Naive thymus-derived CD4-positive, alpha-beta T cell (primary cell): ENCODE data around the gene FES. TPM values are rescaled to one million over a fixed set of nuclear protein-coding genes. Genes with fewer than 3 reads are reported as not detected.

ENCODE experiments used
- ATAC-seq: fragments of 150-1000 bp; cut with Tn5 transposase; 2 replicates; pipeline ENCODE4 v1.10.0; 2021; ENCODE audit warnings: mild to moderate bottlenecking, moderate library complexity
- CTCF ChIA-PET: fragments of 350-600 bp; sonication (Branson Sonifier 250); formaldehyde crosslinking; loops from one replicate; lab custom pipeline; 2021; ENCODE audit warnings: antibody characterized with exemption; lab: Charles Lee
- POLR2A ChIA-PET: fragments of 350-600 bp; sonication (Branson Sonifier 250); formaldehyde crosslinking; loops from one replicate; lab custom pipeline; 2021; ENCODE audit warnings: antibody characterized with exemption, inconsistent platforms; lab: Charles Lee
- DNase-seq, 9 donors: peaks; one replicate each; pipeline versions ENCODE4 v3.0.0 to v3.0.0-alpha.2; 2020 to 2022; ENCODE audit warnings: mixed read lengths in 1 of 9
- H3K27ac ChIP-seq: one replicate; pipeline ENCODE4 v1.7.0; 2013; ENCODE audit warnings: mild to moderate bottlenecking, low read depth, low read length, moderate library complexity
- H3K27me3 ChIP-seq, 2 donors: one replicate each; pipeline ENCODE4 v1.7.0; 2013; ENCODE audit warnings: low read length in 2 of 2, mild to moderate bottlenecking in 2 of 2, moderate library complexity in 2 of 2; ENCODE audit not compliant: control insufficient read depth in 2 of 2, insufficient read depth in 2 of 2
- H3K36me3 ChIP-seq, 3 experiments: 1 replicate in 2 of 3; 2 replicates in 1 of 3; pipeline ENCODE4 v1.7.0; 2013; ENCODE audit warnings: low read length in 3 of 3, mild to moderate bottlenecking in 3 of 3, moderate library complexity in 1 of 3; ENCODE audit not compliant: insufficient read depth in 3 of 3, control insufficient read depth in 2 of 3
- H3K4me1 ChIP-seq, 2 donors: one replicate each; pipeline ENCODE4 v1.7.0; 2013; ENCODE audit warnings: low read length in 2 of 2, mild to moderate bottlenecking in 2 of 2, moderate library complexity in 1 of 2; ENCODE audit not compliant: control insufficient read depth in 2 of 2, insufficient read depth in 2 of 2
- H3K4me3 ChIP-seq: 2 replicates; pipeline ENCODE4 v1.7.0; 2013; ENCODE audit warnings: mild to moderate bottlenecking, low read length
- H3K9me3 ChIP-seq, 3 experiments: 1 replicate in 2 of 3; 2 replicates in 1 of 3; pipeline ENCODE4 v1.7.0; 2013; ENCODE audit warnings: low read length in 3 of 3; ENCODE audit not compliant: control insufficient read depth in 2 of 3
- H3K27ac Mint-ChIP-seq, 9 donors: one replicate each; pipeline ENCODE4 v1.8.0; 2020 to 2022; ENCODE audit warnings: mixed read lengths in 9 of 9, mild to moderate bottlenecking in 8 of 9, moderate library complexity in 5 of 9, inconsistent platforms in 2 of 9
- H3K27me3 Mint-ChIP-seq, 5 donors: one replicate each; pipeline ENCODE4 v1.8.0; 2021 to 2022; ENCODE audit warnings: mixed read lengths in 5 of 5, mild to moderate bottlenecking in 1 of 5
- H3K36me3 Mint-ChIP-seq, 5 donors: one replicate each; pipeline ENCODE4 v1.8.0; 2020 to 2022; ENCODE audit warnings: mixed read lengths in 5 of 5, mild to moderate bottlenecking in 3 of 5, inconsistent platforms in 1 of 5
- H3K4me1 Mint-ChIP-seq, 7 donors: one replicate each; pipeline ENCODE4 v1.8.0; 2020 to 2022; ENCODE audit warnings: mixed read lengths in 7 of 7, mild to moderate bottlenecking in 3 of 7, inconsistent platforms in 1 of 7
- H3K4me3 Mint-ChIP-seq, 10 donors: one replicate each; pipeline ENCODE4 v1.8.0; 2020 to 2022; ENCODE audit warnings: mild to moderate bottlenecking in 10 of 10, mixed read lengths in 10 of 10, moderate library complexity in 6 of 10, inconsistent platforms in 2 of 10
- H3K9me3 Mint-ChIP-seq, 11 donors: one replicate each; pipeline ENCODE4 v1.8.0; 2020 to 2022; ENCODE audit warnings: mixed read lengths in 11 of 11, mild to moderate bottlenecking in 4 of 11, inconsistent platforms in 1 of 11, moderate library complexity in 1 of 11
- intact Hi-C, 2 donors: fragments of 100-400 bp; cut with micrococcal nuclease; formaldehyde crosslinking; loops; one replicate each; pipeline ENCODE4 v1.15.1; 2023
- polyA plus RNA-seq, 2 donors: library from polyadenylated mRNA; unstranded; fragments of 300-500 nt; fragmentation: Illumina TruSeq; gene quantifications; one replicate each; pipeline ENCODE4 v1.2.3, GENCODE V29; 2021
- total RNA-seq, 6 experiments: library from RNA in 5 of 6; stranded (reverse) in 5 of 6; gene quantifications; 1 replicate in 5 of 6; 2 replicates in 1 of 6; pipeline ENCODE4 v1.2.3 and lab custom pipeline; 2021 to 2026

Gene FES
- total and polyA plus RNA-seq, 7 experiments from 2014 or later: 2.3 to 78.6 (median 9.1) TPM; not detected in 2

DNA sequence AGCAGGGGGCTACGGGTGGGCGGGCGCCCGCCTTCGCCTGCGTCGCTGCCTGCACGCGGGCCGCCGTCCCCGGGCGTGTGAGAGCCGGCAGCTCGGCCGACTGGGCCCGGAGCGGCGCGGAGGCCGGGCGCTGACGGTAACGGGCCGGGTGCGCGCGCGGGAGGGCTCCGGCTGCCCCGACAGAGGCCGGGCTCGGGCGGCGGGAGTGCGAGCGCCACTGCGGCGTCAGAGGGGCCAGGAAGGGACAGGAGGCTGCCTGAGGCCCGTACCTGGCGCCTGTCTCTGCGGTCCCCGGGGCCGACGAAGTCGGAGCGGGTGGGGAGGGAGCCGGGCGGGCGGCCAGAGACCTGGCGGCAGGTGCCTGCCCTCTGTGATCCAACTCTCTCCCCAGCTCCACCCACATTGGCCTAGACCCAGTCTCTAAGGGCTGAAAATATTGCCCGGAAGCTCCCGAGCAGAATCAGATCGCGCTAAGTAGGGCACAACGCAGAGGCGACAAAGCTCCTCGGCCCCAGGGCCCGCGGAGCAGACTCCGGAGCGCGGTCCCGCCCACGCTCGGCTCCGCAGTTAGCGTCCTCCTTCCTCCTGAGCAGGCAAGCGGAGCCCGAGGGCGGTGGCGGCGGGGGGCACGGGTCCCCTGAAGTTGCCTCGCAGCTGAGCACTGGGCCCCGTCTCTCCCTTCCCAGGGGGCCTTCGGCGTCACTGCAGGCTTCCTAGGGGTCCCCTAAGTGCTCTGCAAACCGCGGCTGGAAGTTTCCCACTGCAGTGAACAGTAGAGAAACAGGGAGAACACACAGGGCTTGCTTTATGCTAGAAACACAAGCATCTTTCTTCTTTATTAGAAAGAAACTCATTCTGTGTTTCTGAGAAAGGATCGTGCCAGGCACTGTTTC is 18.8 kb downstream of the FES start, which contains the start of gene MAN2A2:
Gene MAN2A2, plus strand, starts transcription at position 463 of the 893 bp plus-strand sequence. CDS start 906 bp downstream, outside the sequence.
- Histone ChIP-seq H3K9me3 (no peaks in the 10 kb centered on the region), H3K27me3 (no peaks in the 10 kb centered on the region), H3K27ac (peak within 1 kb of the TSS; percentile 86), H3K4me1 (peaks cover 12 to 17% of the 10 kb centered on the region in 2 donors), H3K36me3 (peaks cover 6 to 32% (median 17%) of the 10 kb centered on the region in 3 experiments), H3K4me3 (peak within 1 kb of the TSS; percentile 82)
- Mint-ChIP-seq H3K4me1 (peaks cover 11 to 37% (median 34%) of the 10 kb centered on the region in 7 donors), H3K9me3 (no peaks in the 10 kb centered on the region), H3K4me3 (peak within 1 kb of the TSS; percentile 85 to 96 (median 90)), H3K27me3 (no peaks in the 10 kb centered on the region), H3K36me3 (peaks cover 9 to 26% (median 20%) of the 10 kb centered on the region in 5 donors), H3K27ac (peak within 1 kb of the TSS; percentile 82 to 95 (median 90))
- ATAC-seq (peak; percentile 66), DNase-seq (peak; percentile 46 to 85 (median 67))
- ChIA-PET CTCF (interaction anchor here (0.6 to 8.0 kb wide), 9 partner anchors 7 to 356 kb away, joined by 3 to 150 read pairs (median 4); partner anchors contain the start of genes HDDC3 and UNC45A), POLR2A (interaction anchor here (0.8 to 8.3 kb wide), 5 partner anchors 19 to 255 kb away, joined by 3 to 213 read pairs (median 4); partner anchors contain the start of genes BLM, HDDC3, RCCD1 and UNC45A)
- intact Hi-C loops: loop anchor here (1.0 to 5.0 kb wide), 6 partner anchors 28 to 551 kb away; partner anchors contain the start of genes BLM (in 1 of the 2), VPS33B (in 1 of the 2) and ZNF774 (in 1 of the 2)

DNA sequence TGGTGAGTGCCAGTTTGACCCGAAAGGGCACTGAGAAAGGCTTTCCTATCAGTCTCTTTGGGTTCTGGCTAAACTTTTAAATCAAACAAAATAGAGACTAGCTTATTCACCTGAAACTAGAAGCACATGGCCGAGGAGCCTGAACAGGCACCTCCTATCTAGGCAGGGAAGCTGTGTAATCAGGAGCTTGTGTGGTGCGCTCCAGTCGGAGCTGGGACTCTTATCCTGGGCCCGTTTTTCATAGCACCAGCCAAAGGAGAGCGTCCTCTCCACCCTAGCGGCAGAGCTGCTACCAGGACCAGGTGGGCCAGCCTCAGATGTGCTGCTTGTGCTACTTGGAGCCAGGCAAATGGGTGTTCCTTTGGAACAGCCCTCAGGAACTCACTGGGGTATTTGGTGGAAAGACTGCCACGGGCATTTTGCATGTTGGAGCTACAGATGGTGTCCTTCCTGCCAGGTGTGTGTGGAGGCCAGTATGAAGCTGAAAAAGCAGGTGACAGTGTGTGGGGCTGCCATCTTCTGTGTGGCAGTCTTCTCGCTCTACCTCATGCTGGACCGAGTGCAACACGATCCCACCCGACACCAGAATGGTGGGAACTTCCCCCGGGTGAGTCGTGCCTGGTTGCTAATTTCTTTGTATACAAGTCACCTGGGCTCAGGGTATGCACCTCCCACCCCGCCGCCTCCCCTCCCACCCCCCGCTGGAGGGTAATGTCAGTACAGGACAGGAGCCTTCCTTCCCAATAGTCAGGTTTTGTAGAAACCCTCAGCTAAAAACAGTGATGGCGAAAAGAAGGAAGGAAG is 19.6 kb downstream of the FES start:
- peaks cover 12 to 17% of the 10 kb centered on the region in 2 donors for H3K4me1 ChIP-seq
- DNase-seq (no peak), ATAC-seq (no peak)
- Mint-ChIP-seq H3K4me3 (peak overlapping the region; percentile 72 to 91 (median 84)), H3K36me3 (peaks cover 9 to 29% (median 21%) of the 10 kb centered on the region in 5 donors), H3K27me3 (no peaks in the 10 kb centered on the region), H3K4me1 (peaks cover 11 to 37% (median 34%) of the 10 kb centered on the region in 7 donors), H3K27ac (peak overlapping the region in 8 of 9 donors; percentile 40 to 88 (median 84)), H3K9me3 (no peaks in the 10 kb centered on the region)
- H3K27me3 ChIP-seq: no peaks in the 10 kb centered on the region
- CTCF ChIA-PET: interaction anchor here (0.6 to 8.0 kb wide), 6 partner anchors 8 to 394 kb away, joined by 3 to 150 read pairs (median 6); partner anchors contain the start of genes HDDC3 and UNC45A
- POLR2A ChIA-PET: interaction anchor here (0.8 to 8.3 kb wide), 5 partner anchors 18 to 256 kb away, joined by 3 to 213 read pairs (median 4); partner anchors contain the start of genes BLM, HDDC3, RCCD1 and UNC45A
- H3K36me3 ChIP-seq: peaks cover 6 to 37% (median 17%) of the 10 kb centered on the region in 3 experiments
- intact Hi-C loops: loop anchor here (1.0 to 5.0 kb wide), 4 partner anchors 19 to 552 kb away; partner anchors contain the start of genes VPS33B (in 1 of the 2) and ZNF774 (in 1 of the 2)
- H3K4me3 ChIP-seq: peak overlapping the region; percentile 74
- H3K27ac ChIP-seq: peak overlapping the region; percentile 86
- no peaks in the 10 kb centered on the region for H3K9me3 ChIP-seq

DNA sequence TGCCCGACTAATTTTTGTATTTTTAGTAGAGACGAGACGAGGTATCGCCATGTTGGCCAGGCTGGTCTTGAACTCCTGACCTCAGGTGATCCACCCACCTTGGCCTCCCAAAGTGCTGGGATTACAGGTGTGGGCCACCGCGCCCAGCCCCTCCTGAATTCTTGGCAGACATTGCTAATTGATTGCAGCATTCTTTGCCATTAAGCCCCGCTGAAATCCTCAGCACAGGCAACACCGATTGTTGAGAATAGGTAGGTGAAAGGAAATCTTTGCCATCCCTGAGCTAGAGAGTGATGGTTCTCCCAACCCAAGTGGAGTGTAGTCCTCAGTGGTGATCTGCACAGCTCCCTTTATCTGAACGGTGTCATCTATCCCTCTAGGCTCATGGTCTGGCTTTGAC is 20.4 kb downstream of the FES start:
- H3K36me3 Mint-ChIP-seq: peaks cover 9 to 33% (median 21%) of the 10 kb centered on the region in 5 donors
- H3K4me3 Mint-ChIP-seq: peak overlapping the region in 3 of 10 donors; percentile 21 to 35 (median 32)
- Histone ChIP-seq H3K4me1 (peaks cover 12 to 17% of the 10 kb centered on the region in 2 donors), H3K36me3 (peaks cover 6 to 44% (median 17%) of the 10 kb centered on the region in 3 experiments), H3K27ac (no peak overlapping the region), H3K4me3 (no peak overlapping the region), H3K9me3 (no peaks in the 10 kb centered on the region), H3K27me3 (no peaks in the 10 kb centered on the region)
- H3K27me3 Mint-ChIP-seq: no peaks in the 10 kb centered on the region
- POLR2A ChIA-PET: interaction anchor here (8.3 kb wide), 1 partner anchor 29 kb away, joined by 213 read pairs; the partner anchor contains the start of genes HDDC3 and UNC45A
- no peaks in the 10 kb centered on the region for H3K9me3 Mint-ChIP-seq
- DNase-seq (no peak), ATAC-seq (no peak)
- CTCF ChIA-PET: interaction anchor here (8.0 kb wide), 1 partner anchor 29 kb away, joined by 150 read pairs; the partner anchor contains the start of genes HDDC3 and UNC45A
- H3K4me1 Mint-ChIP-seq: peaks cover 11 to 37% (median 34%) of the 10 kb centered on the region in 7 donors
- intact Hi-C loops: loop anchor here in 1 of 2 donors (2.0 to 5.0 kb wide), 3 partner anchors 18 to 552 kb away; partner anchors contain the start of genes VPS33B and ZNF774
- no peak overlapping the region for H3K27ac Mint-ChIP-seq

DNA sequence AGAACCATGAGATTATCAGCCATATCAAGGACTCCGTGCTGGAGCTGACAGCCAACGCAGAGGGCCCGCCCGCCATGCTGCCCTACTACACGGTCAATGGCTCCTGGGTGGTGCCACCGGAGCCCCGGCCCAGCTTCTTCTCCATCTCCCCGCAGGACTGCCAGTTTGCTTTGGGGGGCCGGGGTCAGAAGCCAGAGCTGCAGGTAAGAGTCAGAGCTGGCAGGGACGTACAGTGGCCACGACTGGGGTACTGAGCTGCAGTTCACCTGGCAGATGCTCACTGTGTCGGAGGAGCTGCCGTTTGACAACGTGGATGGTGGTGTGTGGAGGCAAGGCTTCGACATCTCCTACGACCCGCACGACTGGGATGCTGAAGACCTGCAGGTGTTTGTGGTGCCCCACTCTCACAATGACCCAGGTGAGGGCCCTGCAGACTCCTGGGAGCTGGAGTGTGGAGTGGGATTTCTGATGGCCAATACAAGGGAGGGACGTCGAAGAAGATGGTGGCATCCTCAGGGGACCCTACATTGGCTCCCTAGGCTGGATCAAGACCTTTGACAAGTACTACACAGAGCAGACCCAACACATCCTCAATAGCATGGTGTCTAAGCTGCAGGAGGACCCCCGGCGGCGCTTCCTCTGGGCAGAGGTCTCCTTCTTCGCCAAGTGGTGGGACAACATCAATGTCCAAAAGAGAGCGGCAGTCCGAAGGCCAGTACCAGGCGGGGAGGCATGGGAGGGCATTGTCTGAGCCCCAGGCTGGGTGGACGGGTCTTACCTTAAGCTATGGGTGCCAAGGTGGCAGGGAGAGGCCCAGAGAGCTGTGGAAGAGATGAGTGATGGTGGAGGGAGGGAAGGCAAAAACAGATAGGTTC is 21.2 kb downstream of the FES start:
- intact Hi-C loops: loop anchor here in 1 of 2 donors (2.0 kb wide), 1 partner anchor 17 kb away; no protein-coding TSS in a partner anchor
- Histone ChIP-seq H3K4me3 (no peak overlapping the region), H3K27ac (no peak overlapping the region), H3K9me3 (no peaks in the 10 kb centered on the region), H3K36me3 (peaks cover 6 to 52% (median 17%) of the 10 kb centered on the region in 3 experiments), H3K4me1 (peaks cover 12 to 17% of the 10 kb centered on the region in 2 donors), H3K27me3 (no peaks in the 10 kb centered on the region)
- Mint-ChIP-seq H3K9me3 (no peaks in the 10 kb centered on the region), H3K27ac (peak overlapping the region in 1 of 9 donors; percentile 51), H3K36me3 (peaks cover 9 to 36% (median 21%) of the 10 kb centered on the region in 5 donors), H3K27me3 (no peaks in the 10 kb centered on the region), H3K4me3 (peak overlapping the region in 5 of 10 donors; percentile 14 to 63 (median 21)), H3K4me1 (peaks cover 11 to 36% (median 31%) of the 10 kb centered on the region in 7 donors)
- CTCF ChIA-PET: interaction anchor here (8.0 kb wide), 1 partner anchor 28 kb away, joined by 150 read pairs; the partner anchor contains the start of genes HDDC3 and UNC45A
- ATAC-seq (no peak), DNase-seq (no peak)
- POLR2A ChIA-PET: interaction anchor here (8.3 kb wide), 1 partner anchor 28 kb away, joined by 213 read pairs; the partner anchor contains the start of genes HDDC3 and UNC45A
